Liver (tissue), 9 donors: Measurements from ENCODE around the gene PABPC1L. TPM values are rescaled to one million over a fixed set of nuclear protein-coding genes. Genes with fewer than 3 reads are reported as not detected.

Experiments used
- DNase-seq: peaks from one replicate; pipeline ENCODE4 v3.0.0-alpha.2; 2017; ENCODE audit warnings: low spot score
- H3K27ac ChIP-seq, 2 donors: one replicate each; pipeline ENCODE4 v1.7.0; 2013; ENCODE audit warnings: inconsistent platforms in 2 of 2, low read length in 2 of 2, control low read depth in 1 of 2, low read depth in 1 of 2, mild to moderate bottlenecking in 1 of 2
- H3K27me3 ChIP-seq, 4 donors: one replicate each; pipeline versions ENCODE4 v1.6.1 to v1.7.0; 2013; ENCODE audit warnings: low read length in 3 of 4, inconsistent platforms in 1 of 4, mild to moderate bottlenecking in 1 of 4, moderate library complexity in 1 of 4; ENCODE audit not compliant: control insufficient read depth in 4 of 4, insufficient read depth in 4 of 4
- H3K36me3 ChIP-seq, 4 donors: one replicate each; pipeline versions ENCODE4 v1.6.1 to v1.7.0; 2013; ENCODE audit warnings: low read length in 3 of 4, mild to moderate bottlenecking in 3 of 4, low read depth in 1 of 4, moderate library complexity in 1 of 4; ENCODE audit not compliant: control insufficient read depth in 4 of 4, insufficient read depth in 3 of 4
- H3K4me1 ChIP-seq, 4 donors: one replicate each; pipeline versions ENCODE4 v1.6.1 to v1.7.0; 2013; ENCODE audit warnings: low read length in 3 of 4, mild to moderate bottlenecking in 3 of 4, moderate library complexity in 1 of 4; ENCODE audit not compliant: control insufficient read depth in 4 of 4, insufficient read depth in 4 of 4
- H3K4me3 ChIP-seq, 3 donors: one replicate each; pipeline versions ENCODE4 v1.6.1 to v1.7.0; 2013; ENCODE audit warnings: low read length in 3 of 3, control low read depth in 1 of 3, low read depth in 1 of 3, mild to moderate bottlenecking in 1 of 3
- H3K9ac ChIP-seq, 2 donors: one replicate each; pipeline ENCODE4 v1.7.0; 2013; ENCODE audit warnings: low read length in 2 of 2, mild to moderate bottlenecking in 2 of 2, moderate library complexity in 2 of 2, control low read depth in 1 of 2, low read depth in 1 of 2
- H3K9me3 ChIP-seq, 4 donors: one replicate each; pipeline versions ENCODE4 v1.6.1 to v1.7.0; 2013; ENCODE audit warnings: low read length in 3 of 4; ENCODE audit not compliant: control insufficient read depth in 4 of 4
- EGR1 ChIP-seq, 2 donors: IDR thresholded peaks; 2 replicates each; pipeline ENCODE4 v1.6.1; 2016 to 2018; ENCODE audit warnings: antibody characterized with exemption in 2 of 2, low read depth in 2 of 2
- FOXA1 ChIP-seq: IDR thresholded peaks from 2 replicates; pipeline ENCODE4 v1.6.1; 2016; ENCODE audit warnings: antibody characterized with exemption
- FOXA2 ChIP-seq: IDR thresholded peaks from 2 replicates; pipeline ENCODE4 v1.6.1; 2016; ENCODE audit warnings: antibody characterized with exemption
- HNF4A ChIP-seq, 2 donors: conservative IDR thresholded peaks; 2 replicates each; pipeline ENCODE4 v1.6.1; 2016; ENCODE audit warnings: antibody characterized with exemption in 2 of 2, mild to moderate bottlenecking in 2 of 2
- JUND ChIP-seq, 2 donors: IDR thresholded peaks; 2 replicates each; pipeline ENCODE4 v1.6.1; 2016; ENCODE audit warnings: antibody characterized with exemption in 2 of 2
- MAX ChIP-seq: IDR thresholded peaks from 2 replicates; pipeline ENCODE4 v1.6.1; 2016; ENCODE audit warnings: antibody characterized with exemption
- NR2F2 ChIP-seq: IDR thresholded peaks from 2 replicates; pipeline ENCODE4 v1.6.1; 2016; ENCODE audit warnings: antibody characterized with exemption
- REST ChIP-seq: IDR thresholded peaks from 2 replicates; pipeline ENCODE4 v1.6.1; 2016; ENCODE audit warnings: antibody characterized with exemption, mild to moderate bottlenecking
- RXRA ChIP-seq, 2 donors: IDR thresholded peaks; 2 replicates each; pipeline ENCODE4 v1.6.1; 2017 to 2018; ENCODE audit warnings: antibody characterized with exemption in 2 of 2, mild to moderate bottlenecking in 1 of 2
- TAF1 ChIP-seq: conservative IDR thresholded peaks from 2 replicates; pipeline ENCODE4 v1.6.1; 2016; ENCODE audit warnings: antibody characterized with exemption, mild to moderate bottlenecking
- YY1 ChIP-seq: IDR thresholded peaks from 2 replicates; pipeline ENCODE4 v1.6.1; 2016; ENCODE audit warnings: antibody characterized with exemption, mild to moderate bottlenecking
- ZBTB33 ChIP-seq: IDR thresholded peaks from 2 replicates; pipeline ENCODE4 v1.6.1; 2016; ENCODE audit warnings: antibody characterized with exemption
- WGBS: extraction: QIAGEN DNeasy Blood & Tissue Kit; methylation state at CpG from one replicate; pipeline ENCODE4 v1.1.7; 2013; 5-methylcytosine and 5-hydroxymethylcytosine counted together
- polyA plus RNA-seq, 2 donors: library from polyadenylated mRNA; stranded (reverse) in 1 of 2; unstranded in 1 of 2; fragments of 200-250 nt in 1 of 2; fragments of >200 nt in 1 of 2; fragmentation: Nextera tagmentation in 1 of 2; extraction: Ambion mirVana in 1 of 2; gene quantifications; one replicate each; pipeline versions ENCODE4 v1.2.1 to v1.2.3, GENCODE V29; 2013 to 2015
- total RNA-seq, 2 donors: library from RNA; depleted of rRNA; stranded (reverse); fragments of >200 nt; gene quantifications; one replicate each; pipeline ENCODE4 v1.2.3, GENCODE V29; 2014
- donor health status: healthy.
- donor health status: healthy.
- donor health status: healthy.
- donor health status: healthy.
- donor health status: healthy.

Gene PABPC1L
- total and polyA plus RNA-seq, 4 donors: 4.7 to 21.0 (median 10.9) TPM

GRCh38 chr20:44912189-44912588, 2.3 kb downstream of the PABPC1L start:
- Histone ChIP-seq H3K9me3 (no peaks in the 10 kb centered on the region), H3K9ac (no peak overlapping the region), H3K4me1 (peaks cover 3 to 24% (median 14%) of the 10 kb centered on the region in 4 donors), H3K27me3 (no peaks in the 10 kb centered on the region), H3K36me3 (peaks cover 0 to 18% (median 10%) of the 10 kb centered on the region in 4 donors), H3K27ac (no peak overlapping the region), H3K4me3 (no peak overlapping the region)
- DNase-seq: no peak
- 94% methylated on average over 2 of the region's 2 CpGs for WGBS
- TF ChIP-seq YY1 (no peak), NR2F2 (no peak), JUND (IDR thresholded peaks at IDR 0.05) (no peak), ZBTB33 (no peak), MAX (no peak)

GRCh38 chr20:44914924-44915323, 5.1 kb downstream of the PABPC1L start:
- no peaks in the 10 kb centered on the region for H3K9me3 ChIP-seq
- 86% methylated on average over 1 of the region's 1 CpG for WGBS
- H3K27me3 ChIP-seq: no peaks in the 10 kb centered on the region
- peaks cover 3 to 17% (median 10%) of the 10 kb centered on the region in 4 donors for H3K4me1 ChIP-seq
- H3K27ac ChIP-seq: no peak overlapping the region
- DNase-seq: no peak
- H3K9ac ChIP-seq: no peak overlapping the region
- peaks cover 0 to 15% (median 8%) of the 10 kb centered on the region in 4 donors for H3K36me3 ChIP-seq
- no peak overlapping the region for H3K4me3 ChIP-seq
- no peak for TF ChIP-seq JUND (IDR thresholded peaks at IDR 0.05)
- no peak for TF ChIP-seq HNF4A (conservative IDR thresholded peaks at IDR 0.05)
- no peak for TF ChIP-seq REST
- TF ChIP-seq RXRA (IDR thresholded peaks at IDR 0.05): no peak
- TF ChIP-seq FOXA2: no peak
- no peak for TF ChIP-seq MAX

GRCh38 chr20:44916586-44916985, 6.7 kb downstream of the PABPC1L start:
- no peaks in the 10 kb centered on the region for H3K9me3 ChIP-seq
- peaks cover 0 to 17% (median 8%) of the 10 kb centered on the region in 4 donors for H3K36me3 ChIP-seq
- 96% methylated on average over 12 of the region's 12 CpGs for WGBS
- H3K27me3 ChIP-seq: no peaks in the 10 kb centered on the region
- H3K27ac ChIP-seq: no peak overlapping the region
- TF ChIP-seq TAF1 (no peak), MAX (no peak), FOXA1 (no peak), REST (no peak), YY1 (no peak), ZBTB33 (no peak), EGR1 (IDR thresholded peaks at IDR 0.05; ENCODE audit: low read depth in 2 of 2) (no peak)
- no peak overlapping the region for H3K4me3 ChIP-seq
- H3K4me1 ChIP-seq: peaks cover 2 to 5% (median 3%) of the 10 kb centered on the region in 4 donors
- DNase-seq: no peak
- H3K9ac ChIP-seq: no peak overlapping the region
